OCI-LY1 (cell line): ENCODE results near the gene CMBL.

Experiments
- CTCF ChIP-seq: fragments of 200-600 bp; sonication (generic), shearing (Covaris generic); IDR thresholded peaks from 2 replicates; pipeline ENCODE4 v1.5.1; 2017; ENCODE audit warnings: mild to moderate bottlenecking, antibody characterized with exemption, low read length, moderate library complexity, mixed read lengths
- EZH2 ChIP-seq: fragments of 200-600 bp; sonication (generic), shearing (Covaris generic); IDR thresholded peaks from 2 replicates; pipeline ENCODE4 v1.8.0; 2017; ENCODE audit warnings: borderline replicate concordance, mixed run types, mild to moderate bottlenecking, antibody characterized with exemption, low read length, moderate library complexity, mixed read lengths

- no peak for TF ChIP-seq EZH2
- TF ChIP-seq CTCF: no peak
These were observed 44.2 kb upstream of the CMBL start for GRCh38 chr5:10351919-10352318.
